ENCODE measurements around the gene COL23A1. TPM values are rescaled to one million over a fixed set of nuclear protein-coding genes. Genes with fewer than 3 reads are reported as not detected.

COL23A1 gene
- polyA plus RNA-seq, 2 of the 4 experiments (the other 2 are of a cell fraction): not detected

GRCh38 chr5:178455480-178455835 lies 134.7 kb downstream of the COL23A1 start:
- POLR2A ChIA-PET: no interaction called here
- Histone ChIP-seq H3K4me2 (no peak overlapping the region), H3K9me3 (peaks cover 8% of the 10 kb centered on the region; the same call in 1 of the 3 replicates), H3K4me1 (no peaks in the 10 kb centered on the region), H3K27ac (no peak overlapping the region), H3K4me3 (no peak overlapping the region)
- ATAC-seq: no peak
- DNase-seq (ENCODE audit: low read depth in 1 of 2, low spot score in 1 of 2): no peak
- 52% methylated on average over 14 of the region's 14 CpGs for WGBS (ENCODE audit: missing lambda C conversion rate)
- CTCF ChIA-PET: no interaction called here
- no peak for FAIRE-seq
- TF ChIP-seq CHD4 (IDR thresholded peaks at IDR 0.05; ENCODE audit: borderline replicate concordance) (no peak), RFX5 (IDR thresholded peaks at IDR 0.05) (no peak), REST (IDR thresholded peaks at IDR 0.05) (no peak), CBX8 (IDR thresholded peaks at IDR 0.05) (no peak), FOSB (CRISPR knock-in tag; IDR thresholded peaks at IDR 0.05) (no peak), JUNB (IDR thresholded peaks at IDR 0.05) (no peak), TP53 (CRISPR knock-in tag; IDR thresholded peaks at IDR 0.05) (no peak), E2F6 (IDR thresholded peaks at IDR 0.05; ENCODE audit: borderline replicate concordance, low read depth) (no peak), MAZ (IDR thresholded peaks at IDR 0.05; ENCODE audit: borderline replicate concordance, low read depth, low read length) (no peak)

- FAIRE-seq (no peak), ATAC-seq (no peak), DNase-seq (ENCODE audit: low read depth in 1 of 2, low spot score in 1 of 2) (no peak)
- Histone ChIP-seq H3K4me2 (no peak overlapping the region), H3K9me3 (peaks cover 8% of the 10 kb centered on the region; the same call in 1 of the 3 replicates), H3K4me1 (no peaks in the 10 kb centered on the region), H3K4me3 (no peak overlapping the region), H3K27ac (no peak overlapping the region)
- CTCF ChIA-PET: no interaction called here
- 56% methylated on average over 21 of the region's 22 CpGs for WGBS (ENCODE audit: missing lambda C conversion rate)
- POLR2A ChIA-PET: no interaction called here
- TF ChIP-seq GATA3 (IDR thresholded peaks at IDR 0.05; ENCODE audit: borderline replicate concordance): no peak
- no peak for TF ChIP-seq TP53 (CRISPR knock-in tag; IDR thresholded peaks at IDR 0.05)
- no peak for TF ChIP-seq CBX8 (IDR thresholded peaks at IDR 0.05)
- TF ChIP-seq RFX5 (IDR thresholded peaks at IDR 0.05): no peak
- no peak for TF ChIP-seq HOXB13 (CRISPR knock-in tag; IDR thresholded peaks at IDR 0.05; ENCODE audit: low read depth)
- TF ChIP-seq CBX2 (IDR thresholded peaks at IDR 0.05; ENCODE audit: borderline replicate concordance, low read depth): no peak
- TF ChIP-seq EHMT2 (IDR thresholded peaks at IDR 0.05; ENCODE audit: low read depth): no peak
- TF ChIP-seq HES2 (IDR thresholded peaks at IDR 0.05): no peak
- TF ChIP-seq CHD2 (IDR thresholded peaks at IDR 0.05; ENCODE audit: low read length, partially characterized antibody): no peak
- TF ChIP-seq FOSB (CRISPR knock-in tag; IDR thresholded peaks at IDR 0.05): no peak
These were observed 135.2 kb downstream of the COL23A1 start for GRCh38 chr5:178454821-178455479.

- no peak for FAIRE-seq
- H3K27ac ChIP-seq: no peak overlapping the region
These were observed 135.9 kb downstream of the COL23A1 start for GRCh38 chr5:178454303-178454702.

More at GRCh38 chr5:178454303-178454702, 135.9 kb downstream of the COL23A1 start:
- DNase-seq (ENCODE audit: low read depth in 1 of 2, low spot score in 1 of 2) (no peak), ATAC-seq (no peak)
- ChIA-PET POLR2A (no interaction called here), CTCF (no interaction called here)
- no peak for TF ChIP-seq BCL3 (IDR thresholded peaks at IDR 0.05)
- TF ChIP-seq CBX2 (IDR thresholded peaks at IDR 0.05; ENCODE audit: borderline replicate concordance, low read depth): no peak
- no peak for TF ChIP-seq SREBF2 (IDR thresholded peaks at IDR 0.05)
- TF ChIP-seq RNF2 (IDR thresholded peaks at IDR 0.05; ENCODE audit: borderline replicate concordance, low read depth): no peak
- no peak for TF ChIP-seq POLR2AphosphoS2 (conservative IDR thresholded peaks at IDR 0.05; ENCODE audit: low read length)
- TF ChIP-seq PBX3 (IDR thresholded peaks at IDR 0.05): no peak
- no peak for TF ChIP-seq ATOH8 (CRISPR knock-in tag; IDR thresholded peaks at IDR 0.05; ENCODE audit: low read depth)
- no peak for TF ChIP-seq POLR2A (IDR thresholded peaks at IDR 0.05; ENCODE audit: low read length)
- TF ChIP-seq CBX8 (IDR thresholded peaks at IDR 0.05): no peak
- no peak for TF ChIP-seq HEYL (CRISPR knock-in tag; IDR thresholded peaks at IDR 0.05)
- TF ChIP-seq ZNF302 (CRISPR knock-in tag; IDR thresholded peaks at IDR 0.05): no peak
- no peak for TF ChIP-seq ZFP36 (IDR thresholded peaks at IDR 0.05; ENCODE audit: borderline replicate concordance, partially characterized antibody)
- no peak for TF ChIP-seq RCOR1 (IDR thresholded peaks at IDR 0.05; ENCODE audit: low read depth, low read length)
- no peak for TF ChIP-seq SMC3 (IDR thresholded peaks at IDR 0.05)
- no peak for TF ChIP-seq ZSCAN20 (CRISPR knock-in tag; IDR thresholded peaks at IDR 0.05)
- peaks cover 8% of the 10 kb centered on the region; the same call in 1 of the 3 replicates for H3K9me3 ChIP-seq
- no peak overlapping the region for H3K4me2 ChIP-seq
- no peak overlapping the region for H3K4me3 ChIP-seq
- no peaks in the 10 kb centered on the region for H3K4me1 ChIP-seq
- 17% methylated on average over 3 of the region's 3 CpGs for WGBS (ENCODE audit: missing lambda C conversion rate)

All from A549 (cell line).